ENCODE measurements around the gene CCDC90B.
A peak's percentile ranks its signal among the peaks of the same experiment; 100 is the strongest.
"Not testable (repeated sequence)": the region's sequence is repeated elsewhere in the genome, so short reads cannot be mapped to it uniquely, and the experiment has no call there.

The CCDC90B gene

DNA sequence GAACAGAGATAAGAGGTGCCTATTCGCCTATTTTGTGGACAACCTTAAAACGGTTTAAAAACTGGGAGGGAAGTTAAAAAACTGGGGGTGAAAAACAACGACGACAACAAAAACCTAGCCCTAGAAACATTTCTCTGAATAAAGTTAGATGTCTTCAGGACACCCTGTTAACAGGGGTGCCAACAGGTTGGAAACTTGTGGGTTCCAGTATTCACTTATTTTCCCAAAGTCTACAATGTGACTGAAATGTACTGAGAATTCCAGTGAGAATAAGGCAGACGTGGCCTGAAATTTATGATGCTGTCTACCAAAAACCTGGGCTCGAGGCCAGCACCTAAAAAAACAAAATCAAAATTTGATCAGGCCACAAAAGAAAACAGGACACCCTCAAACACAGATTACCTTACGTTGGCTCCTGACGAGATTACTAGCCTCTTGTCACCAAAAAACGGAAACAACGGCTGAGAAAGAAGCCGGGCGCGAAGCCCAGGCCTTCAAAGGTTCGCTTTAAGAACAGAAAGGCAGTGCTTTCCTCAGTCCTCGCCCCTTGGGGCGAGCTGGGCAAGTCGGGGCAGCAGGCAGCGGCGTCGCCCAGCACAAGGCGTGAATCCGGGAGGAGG lies 906 bp downstream of the CCDC90B start:
- DNase-seq = no peak

DNA sequence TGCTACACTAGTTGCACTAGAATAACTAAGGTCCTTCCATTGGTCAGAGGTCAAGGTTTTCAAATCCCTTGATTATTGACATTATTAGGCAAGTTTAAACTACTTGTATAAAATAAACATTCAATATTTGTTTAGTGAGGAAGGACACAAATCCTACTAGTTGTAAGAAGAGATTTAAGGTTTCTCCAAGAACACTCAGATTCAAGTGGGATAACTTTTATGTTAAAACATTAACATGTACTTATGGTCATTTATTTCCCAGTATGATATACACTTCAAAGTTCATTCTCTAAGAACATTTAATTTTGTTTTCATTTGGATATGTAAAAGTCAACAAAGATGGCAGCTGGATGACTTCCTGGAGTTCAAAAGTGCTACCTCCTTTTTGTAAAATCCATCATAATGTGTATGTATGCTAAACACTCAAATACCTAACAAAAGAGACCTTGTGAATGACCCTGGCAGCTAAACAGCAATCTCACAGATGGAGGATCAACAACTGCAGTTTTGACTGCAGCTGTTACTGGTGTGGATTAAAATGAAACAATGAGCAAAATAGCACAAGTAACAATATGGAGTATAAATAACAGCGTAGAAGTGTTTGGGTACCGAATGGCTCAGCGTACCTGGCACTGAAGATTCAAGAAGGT lies 1.5 kb downstream of the CCDC90B start:
- peak in 1 of 5 experiments; percentile 7 for DNase-seq

DNA sequence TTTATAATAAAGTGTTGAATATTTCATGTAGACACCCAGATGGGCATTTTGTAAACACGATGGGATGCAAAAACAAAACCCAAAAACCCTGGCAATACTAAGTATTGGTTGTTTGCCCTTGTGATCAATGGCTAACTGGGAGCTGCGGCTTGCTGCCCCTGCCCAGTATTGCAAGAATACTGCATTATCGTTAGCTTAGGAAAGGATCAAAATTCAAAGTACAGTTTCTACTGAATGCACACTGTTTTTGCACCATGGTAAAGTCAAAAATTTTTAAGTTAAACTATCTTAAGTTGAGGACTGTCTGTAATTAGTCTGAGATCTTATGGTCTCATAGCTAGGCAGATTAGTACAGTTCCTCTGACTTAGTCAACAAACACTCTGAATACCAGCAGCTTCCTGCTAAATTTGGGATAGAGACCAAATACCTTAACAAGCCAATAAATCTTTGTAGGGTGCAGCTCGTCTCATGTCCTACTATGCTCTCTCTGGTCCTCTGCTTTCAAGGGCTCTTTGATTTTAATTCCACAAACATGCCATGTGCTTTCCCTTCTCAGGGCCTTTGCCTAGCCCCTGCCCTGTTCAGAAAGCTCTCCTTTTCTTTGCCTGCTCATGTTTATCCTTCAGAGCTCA lies 4.0 kb downstream of the CCDC90B start:
- DNase-seq = no peak

DNA sequence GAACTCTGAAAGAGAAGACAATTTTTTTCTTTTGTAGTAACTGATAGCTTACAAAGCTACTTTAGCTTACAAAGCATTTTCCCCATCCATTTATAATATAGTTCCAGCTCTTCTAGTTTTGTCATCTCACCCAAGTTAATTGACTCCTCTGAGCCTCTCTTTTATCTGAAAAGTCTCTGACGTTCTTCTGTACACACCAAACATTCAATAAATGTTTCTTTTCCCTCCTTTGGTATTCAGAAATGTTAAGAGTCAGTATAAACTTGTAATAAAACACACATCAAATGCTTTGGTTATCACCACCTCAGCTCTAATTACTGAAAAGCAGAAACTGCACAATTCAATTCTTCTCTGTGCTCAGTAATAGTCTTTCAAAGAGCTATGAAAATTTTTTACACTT lies 5.9 kb downstream of the CCDC90B start:
- DNase-seq = no peak

DNA sequence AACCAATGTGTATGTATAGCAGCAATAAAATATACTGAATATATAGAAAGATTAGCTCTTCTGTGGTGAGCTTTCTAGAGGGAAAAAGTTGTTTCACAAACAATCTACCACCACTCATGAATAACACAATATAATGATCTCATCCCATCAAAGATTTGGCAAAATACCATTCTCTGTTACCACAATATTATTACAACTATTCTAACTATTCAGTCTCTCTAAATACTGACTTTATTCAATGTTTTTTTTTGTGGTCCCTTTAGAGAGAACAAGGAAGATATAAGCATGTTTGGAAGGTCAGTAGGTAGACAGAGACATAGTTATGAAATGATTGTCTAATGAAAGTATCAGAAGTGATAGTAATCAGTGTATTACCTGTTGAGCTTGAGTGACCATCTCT lies 7.8 kb downstream of the CCDC90B start:
- no peak for DNase-seq

DNA sequence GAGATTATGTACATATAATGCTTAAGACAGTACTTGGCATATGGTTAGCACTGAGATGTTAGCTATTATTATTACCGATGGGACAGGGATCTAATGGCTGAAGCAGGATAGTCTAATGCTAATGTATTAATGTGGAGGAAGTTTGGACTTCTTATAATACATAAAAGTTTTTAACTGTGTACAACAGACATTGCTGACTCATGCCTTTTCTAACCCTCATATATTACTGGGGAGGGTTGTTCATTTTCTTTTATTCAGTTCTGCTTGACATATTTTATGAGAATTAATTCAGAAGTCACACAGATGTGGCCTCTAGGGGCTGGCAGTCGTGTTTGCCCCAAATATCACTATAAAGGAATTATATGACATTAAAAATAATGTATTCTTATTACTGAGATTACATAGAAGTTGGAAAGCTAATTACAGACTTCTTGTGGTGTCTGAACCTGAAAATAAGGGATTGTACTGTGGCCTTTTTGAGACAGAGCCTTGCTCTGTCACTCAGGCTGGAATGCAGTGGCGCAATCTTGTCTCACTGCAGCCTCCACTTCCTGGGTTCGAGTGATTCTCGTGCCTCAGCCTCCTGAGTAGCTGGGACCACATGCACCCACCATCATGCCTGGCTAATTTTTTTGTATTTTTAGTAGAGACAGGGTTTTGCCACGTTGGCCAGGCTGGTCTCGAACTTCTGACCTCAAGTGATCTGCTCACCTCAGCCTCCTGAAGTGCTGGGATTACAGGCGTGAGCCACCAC lies 10.1 kb downstream of the CCDC90B start:
- no peak for DNase-seq

DNA sequence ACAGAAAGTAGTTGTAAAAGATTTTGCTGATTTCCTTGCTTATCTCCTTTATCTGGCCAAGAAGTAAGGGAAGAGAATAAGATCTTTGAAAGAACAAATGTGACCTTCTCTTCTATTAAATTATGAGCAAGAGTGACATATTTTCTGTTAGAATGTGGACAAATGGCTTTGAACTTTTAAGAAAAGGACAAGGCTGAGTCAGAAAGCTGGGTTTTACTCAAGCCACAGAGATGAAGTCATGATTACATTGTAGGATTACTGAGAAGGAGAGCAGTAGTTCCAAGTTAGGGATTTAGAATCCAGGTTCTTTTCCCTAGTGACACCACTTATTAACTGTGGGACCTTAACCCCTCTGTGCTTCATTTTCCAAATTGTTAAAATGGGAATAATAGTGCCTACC lies 13.5 kb downstream of the CCDC90B start:
- no peak for DNase-seq

DNA sequence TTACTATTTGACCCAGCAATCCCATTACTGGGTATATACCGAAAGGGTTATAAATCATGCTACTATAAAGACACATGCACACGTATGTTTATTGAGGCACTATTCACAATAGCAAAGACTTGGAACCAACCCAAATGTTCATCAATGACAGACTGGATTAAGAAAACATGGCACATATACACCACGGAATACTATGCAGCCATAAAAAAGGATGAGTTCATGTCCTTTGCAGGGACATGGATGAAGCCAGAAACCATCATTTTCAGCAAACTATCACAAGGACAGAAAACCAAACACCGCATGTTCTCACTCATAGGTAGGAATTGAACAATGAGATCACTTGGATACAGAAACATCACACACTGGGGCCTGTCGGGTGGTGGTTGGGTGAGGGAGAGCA lies 14.4 kb downstream of the CCDC90B start:
- DNase-seq = not testable (repeated sequence)

DNA sequence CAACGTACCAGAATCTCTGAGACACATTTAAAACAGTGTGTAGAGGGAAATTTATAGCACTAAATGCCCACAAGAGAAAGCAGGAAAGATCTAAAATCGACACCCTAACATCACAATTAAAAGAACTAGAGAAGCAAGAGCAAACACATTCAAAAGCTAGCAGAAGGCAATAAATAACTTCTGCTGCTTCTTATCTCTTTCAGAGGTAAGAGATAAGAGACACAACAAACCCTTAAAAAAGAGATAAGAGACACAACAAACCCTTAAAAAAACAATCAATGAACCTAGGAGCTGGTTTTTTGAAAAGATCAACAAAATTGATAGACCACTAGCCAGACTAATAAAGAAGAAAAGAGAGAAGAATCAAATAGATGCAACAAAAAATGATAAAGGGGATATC lies 17.1 kb downstream of the CCDC90B start:
- DNase-seq = not testable (repeated sequence)

DNA sequence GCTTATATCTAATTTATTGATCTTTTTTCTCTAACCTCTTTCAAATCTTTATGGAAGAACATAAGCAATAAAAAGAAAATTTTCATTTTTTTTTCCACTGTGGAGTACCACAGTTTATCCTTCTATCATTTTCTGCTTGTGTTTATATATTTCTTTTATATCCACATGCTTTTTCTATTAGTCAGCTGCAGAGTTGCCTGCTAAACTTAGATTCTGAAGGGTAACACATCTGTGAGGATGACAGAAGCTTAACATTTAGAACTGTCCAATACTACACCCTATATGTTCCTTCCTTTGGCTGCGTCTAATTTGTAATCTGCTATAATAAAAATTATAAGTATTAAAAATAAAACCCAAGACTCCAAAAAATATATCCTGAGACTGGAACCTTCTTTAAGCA lies 20.8 kb downstream of the CCDC90B start:
- no peak for DNase-seq

DNA sequence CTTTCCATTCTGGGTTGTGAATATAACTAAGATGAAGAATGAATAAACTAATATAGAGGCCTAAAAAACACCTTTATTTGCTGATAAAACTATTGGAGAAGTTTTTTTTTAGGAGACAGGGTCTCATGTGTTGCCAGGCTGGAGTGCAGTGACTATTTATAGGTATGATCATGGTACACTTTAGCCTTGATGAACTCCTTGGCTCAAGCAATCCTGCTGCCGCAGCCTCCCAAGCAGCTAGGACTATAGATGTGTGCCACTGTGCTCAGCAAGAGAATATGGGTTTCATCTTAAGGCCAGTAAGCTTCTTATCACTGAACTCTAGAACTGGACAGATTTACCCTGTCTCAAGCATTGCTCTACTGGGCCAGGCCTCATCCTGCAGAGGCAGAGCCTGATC lies 26.6 kb downstream of the CCDC90B start:
- DNase-seq = no peak

DNA sequence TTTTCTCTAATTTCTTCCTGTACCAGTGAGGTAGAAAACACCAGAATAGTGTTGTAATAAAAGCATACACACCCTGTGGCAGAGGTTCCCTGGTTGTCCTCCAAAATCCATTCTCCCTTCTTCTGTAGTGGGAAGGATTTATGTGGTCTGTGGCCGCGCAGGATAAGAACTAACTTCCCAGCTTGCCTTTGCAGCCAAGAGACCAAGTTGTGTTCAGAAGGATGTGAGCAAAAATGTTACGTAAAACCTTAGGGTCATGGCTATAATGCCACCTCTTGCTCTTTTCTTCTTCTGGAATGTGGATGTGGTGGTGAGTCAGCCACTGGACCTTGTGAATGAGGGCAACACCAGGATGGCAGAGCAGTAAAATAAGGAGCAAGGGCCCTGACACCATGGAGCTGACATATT lies 28.4 kb downstream of the CCDC90B start:
- no peak for DNase-seq

DNA sequence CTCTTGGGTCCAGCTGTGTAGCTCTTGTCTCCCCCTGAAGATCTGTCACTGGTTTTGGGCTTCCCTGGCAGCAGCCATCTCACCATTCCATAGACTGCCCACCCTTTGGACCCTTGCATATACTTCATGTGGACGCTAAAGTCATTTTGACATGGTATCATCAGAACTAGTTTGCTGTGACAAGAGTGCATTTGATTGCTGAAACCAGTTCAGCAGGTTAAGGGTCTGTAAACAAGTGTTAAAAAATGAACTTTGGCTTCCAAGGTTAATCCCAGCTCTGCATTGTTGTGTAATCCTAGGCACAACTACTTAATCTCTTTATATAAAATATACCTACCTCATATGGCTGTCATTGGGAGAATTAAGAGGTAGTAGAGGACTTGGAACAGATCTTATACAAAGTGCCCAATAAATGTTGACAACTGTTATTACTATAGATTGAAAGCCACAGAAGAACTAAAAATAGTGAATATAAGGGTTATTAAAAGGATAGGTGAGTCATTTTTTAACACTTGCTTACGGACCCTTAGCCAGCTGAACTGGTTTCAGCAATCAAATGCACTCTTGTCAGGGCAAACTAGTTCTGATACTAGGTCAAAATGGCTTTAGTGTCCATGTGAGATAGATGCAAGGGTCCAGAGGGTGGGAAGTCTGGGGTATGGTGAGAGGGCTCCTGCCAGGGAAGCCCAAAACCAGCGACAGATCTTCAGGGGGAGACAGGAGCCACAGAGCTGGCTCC lies 29.4 kb downstream of the CCDC90B start:
- DNase-seq = no peak

DNA sequence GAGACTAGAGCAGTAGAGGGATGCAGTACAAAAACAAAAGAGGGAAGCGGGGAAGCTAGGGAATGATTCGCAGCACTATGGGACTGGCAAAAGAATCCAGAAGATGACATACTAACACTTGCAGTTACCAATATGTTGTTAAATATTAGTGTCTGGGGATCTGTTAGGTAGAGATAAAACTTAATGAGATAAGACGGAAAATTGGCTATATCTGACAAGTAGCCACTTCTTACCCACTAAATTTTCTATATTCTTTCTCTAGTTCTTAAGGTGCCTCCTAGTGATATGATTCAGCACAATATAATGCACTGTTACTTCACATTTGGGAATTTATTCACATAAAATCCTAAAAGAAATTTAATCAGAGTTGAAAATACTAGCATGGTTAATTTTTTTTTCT lies 30.8 kb downstream of the CCDC90B start:
- no peak for DNase-seq

DNA sequence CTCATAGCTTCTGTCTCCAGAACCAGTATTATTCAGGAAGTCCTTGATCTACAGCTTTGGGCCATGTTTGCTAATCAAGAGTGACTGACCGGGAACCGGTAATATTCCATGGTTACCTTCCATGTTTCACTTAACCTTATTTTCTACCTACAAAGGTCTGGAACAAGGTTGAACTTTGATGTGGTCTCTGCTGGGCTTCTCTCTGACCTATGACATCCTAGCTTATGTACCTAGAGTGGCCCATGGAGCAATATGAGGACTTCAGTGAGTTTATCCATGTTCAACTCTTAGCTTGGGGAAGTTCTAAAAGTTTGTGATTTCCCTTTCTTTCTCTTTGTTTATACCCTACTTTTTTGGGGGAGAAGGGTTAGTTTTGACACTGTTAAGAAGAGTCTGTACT lies 33.2 kb downstream of the CCDC90B start:
- no peak for DNase-seq

DNA sequence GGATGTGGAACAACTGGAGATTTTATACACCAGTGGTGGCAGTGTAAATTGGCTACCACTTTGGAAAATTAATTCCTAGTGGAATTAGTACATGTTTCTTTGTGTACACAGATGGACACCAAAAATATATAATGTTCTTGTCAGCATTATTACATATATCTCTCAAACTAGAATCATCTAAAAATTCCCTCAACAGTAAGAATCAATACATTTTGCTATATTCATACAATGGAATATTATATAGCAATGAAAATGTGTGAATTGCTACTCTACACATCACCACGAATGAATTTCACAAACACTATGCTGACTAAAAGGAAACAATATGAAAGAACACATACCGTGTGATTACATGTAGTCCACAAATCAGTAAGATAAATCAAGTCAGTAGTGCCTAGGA lies 33.9 kb downstream of the CCDC90B start:
- DNase-seq = no peak

DNA sequence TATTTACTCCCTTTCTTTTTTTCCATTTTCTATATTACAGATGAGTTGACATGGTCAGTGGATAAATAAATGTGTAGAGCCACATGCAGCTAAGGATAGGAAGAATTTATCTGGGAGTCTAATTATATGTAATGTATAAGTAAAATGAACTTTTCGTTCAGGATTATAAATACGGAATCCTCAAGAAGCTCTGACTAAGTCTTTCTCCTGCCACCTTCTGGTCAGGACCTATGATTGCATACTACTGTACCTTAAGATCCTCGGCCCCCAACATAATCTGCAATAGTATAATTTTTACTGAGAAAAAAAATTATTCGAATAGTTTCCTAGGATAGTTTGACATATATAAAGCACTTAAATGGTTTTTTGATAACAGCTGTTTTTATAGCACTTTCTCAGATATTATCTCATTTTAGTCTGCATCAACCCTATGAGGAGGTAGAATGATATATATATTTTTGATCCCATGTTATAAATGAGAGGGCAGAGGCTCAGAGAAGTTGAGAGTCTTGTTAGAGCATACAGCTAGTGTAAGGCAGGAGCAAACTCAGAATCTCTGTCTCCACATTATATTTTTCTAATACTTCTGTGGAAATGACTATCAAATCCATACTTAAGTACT lies 36.1 kb downstream of the CCDC90B start:
- DNase-seq = peak in 2 of 5 experiments; percentile 9 to 55

DNA sequence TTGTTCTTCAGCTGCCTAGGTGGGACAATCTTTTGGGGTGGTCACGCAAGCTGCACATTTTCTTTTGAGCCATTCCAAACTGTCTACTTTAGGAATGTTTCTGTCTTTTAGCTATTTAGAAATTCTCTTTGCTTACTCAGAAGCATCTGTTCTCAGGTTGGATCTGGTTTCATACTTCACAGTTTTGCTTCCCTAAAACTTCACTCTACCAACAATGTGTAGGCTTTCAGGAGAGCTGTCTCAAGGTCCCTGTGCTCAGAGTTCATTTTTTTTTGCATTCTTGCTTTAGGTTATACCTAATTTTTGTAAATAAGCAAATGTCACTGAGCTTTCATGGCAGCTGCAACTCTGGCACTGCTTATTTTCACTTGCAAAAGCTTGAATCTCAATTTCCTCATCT lies 36.7 kb downstream of the CCDC90B start:
- no peak for DNase-seq

DNA sequence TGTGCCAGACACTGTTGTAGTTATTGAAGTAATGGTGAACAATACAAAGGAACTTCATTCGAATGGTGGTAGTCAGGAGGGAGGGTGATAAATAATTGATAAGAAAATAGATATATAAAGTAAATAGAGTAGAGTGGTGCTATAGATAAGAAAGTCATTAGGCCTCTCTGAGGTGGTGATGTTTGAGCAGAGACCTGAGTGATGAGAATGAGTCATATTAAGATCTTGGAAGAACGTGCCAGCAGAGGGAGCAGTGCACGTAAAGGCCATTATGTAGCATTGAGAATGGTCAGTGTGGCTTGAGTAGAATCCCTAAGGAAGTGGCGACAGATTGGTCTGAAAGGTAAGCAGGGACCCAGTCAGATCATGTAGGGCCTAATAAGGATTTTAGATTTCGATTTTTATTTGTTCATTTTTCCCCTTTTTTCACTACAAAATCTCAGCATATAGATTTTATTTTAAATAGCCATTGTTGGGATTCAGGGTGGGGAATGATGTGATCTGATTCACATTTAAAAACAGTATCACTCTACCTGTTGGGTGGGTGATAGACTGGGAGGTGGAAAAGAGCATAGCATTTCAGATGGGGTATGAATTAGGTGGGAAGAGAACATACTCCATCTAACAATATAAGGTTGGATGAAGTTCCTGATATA lies 44.7 kb downstream of the CCDC90B start:
- DNase-seq = no peak

DNA sequence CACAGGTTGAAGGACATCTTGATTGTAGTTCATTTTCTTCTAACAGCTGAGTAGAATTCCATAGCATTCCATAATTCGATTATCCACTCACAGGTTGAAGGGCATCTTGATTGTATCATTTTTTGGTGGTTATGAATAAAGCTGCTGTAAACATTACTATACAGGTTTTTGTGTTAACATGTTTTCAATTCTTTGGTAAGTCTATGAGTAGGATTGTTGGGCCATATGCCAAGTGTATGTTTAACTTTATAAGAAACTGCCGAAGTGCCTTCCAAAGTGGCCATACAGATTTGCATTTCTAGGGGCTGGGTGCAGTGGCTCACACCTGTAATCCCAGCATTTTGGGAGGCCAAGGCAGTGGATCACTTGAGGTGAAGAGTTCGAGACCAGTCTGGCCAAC lies 48.1 kb downstream of the CCDC90B start:
- no peak for DNase-seq

DNA sequence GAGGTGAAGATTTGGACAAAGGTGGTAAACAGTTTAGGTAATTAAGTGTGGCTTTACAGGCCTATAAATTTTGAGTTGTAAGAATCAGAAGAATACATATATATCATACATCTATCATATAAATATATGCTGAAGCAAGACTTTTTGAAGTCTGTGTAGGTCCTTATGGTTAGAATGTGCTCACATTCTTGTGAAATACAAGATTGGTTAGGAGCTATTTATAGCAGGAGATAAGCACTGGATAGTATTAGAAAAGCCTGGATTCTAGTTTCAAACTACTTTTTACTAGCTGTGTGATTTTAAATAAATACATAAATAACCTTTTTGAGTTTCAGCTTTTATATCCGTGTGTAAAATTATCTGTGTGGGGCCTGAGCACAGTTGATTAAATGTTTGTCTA lies 50.3 kb downstream of the CCDC90B start:
- DNase-seq = no peak

DNA sequence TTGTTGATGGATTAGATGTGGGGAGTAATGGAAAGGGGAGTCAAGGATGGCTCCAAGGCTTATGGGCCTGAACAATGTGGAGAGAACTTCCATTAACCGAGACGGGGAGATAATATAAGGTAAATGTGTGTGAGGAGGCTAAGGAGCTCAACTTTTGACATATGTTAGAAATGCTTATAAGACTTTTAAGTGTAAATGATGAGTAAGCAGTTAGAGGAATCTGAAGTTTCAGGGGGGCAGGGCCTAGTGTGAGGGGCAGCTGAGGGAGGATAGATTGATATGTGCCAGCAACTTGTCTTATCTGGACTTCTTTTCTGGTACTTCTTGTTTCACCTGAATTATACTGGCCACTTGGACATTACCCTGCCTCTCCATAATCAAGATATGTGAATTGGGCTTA lies 62.7 kb downstream of the CCDC90B start:
- no peak for DNase-seq

Data from T-helper 2 cell (primary cell).